Esophagus muscularis mucosa (tissue), 3 donors: Measurements from ENCODE around the gene FAM78B.

Source experiments
- POLR2A ChIP-seq: fragments of 450-650 bp; IDR thresholded peaks from one replicate; pipeline ENCODE4 v1.6.1; 2017; ENCODE audit warnings: antibody characterized with exemption, moderate library complexity, mild to moderate bottlenecking, low read depth
- POLR2AphosphoS5 ChIP-seq, 2 donors: sonication (generic); formaldehyde crosslinking; IDR thresholded peaks; one replicate each; pipeline ENCODE4 v1.6.1; 2017; ENCODE audit warnings: antibody characterized with exemption in 2 of 2
- TF ChIP-seq, protein P1 (sequence below), 3 experiments: fragments of 200-600 bp in 2 of 3; fragments of 450-650 bp in 1 of 3; sonication (generic) in 2 of 3; IDR thresholded peaks; one replicate each; pipeline ENCODE4 v1.5.1; 2017 to 2019; ENCODE audit warnings: antibody characterized with exemption in 3 of 3, mild to moderate bottlenecking in 2 of 3, moderate library complexity in 1 of 3

DNA sequence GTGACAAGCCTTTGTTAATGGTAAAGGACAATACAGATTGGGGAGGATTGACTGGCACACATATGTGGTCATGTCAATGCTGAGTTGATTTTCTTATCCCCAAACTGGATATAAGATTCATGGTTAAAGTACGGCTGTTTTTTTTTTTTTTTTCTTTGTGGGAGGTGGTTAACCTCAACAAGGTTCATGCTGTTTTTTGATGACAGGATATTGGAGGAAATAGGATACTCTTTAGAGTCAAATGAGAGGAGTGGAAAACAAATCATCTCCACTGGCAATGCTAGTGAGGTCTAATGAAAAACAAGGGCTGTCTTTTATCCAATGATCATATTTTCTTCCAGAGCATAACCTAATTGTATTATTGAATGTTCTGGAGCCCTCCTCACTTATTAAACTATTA is 140.2 kb downstream of the FAM78B start:
- TF ChIP-seq, protein P1, sequence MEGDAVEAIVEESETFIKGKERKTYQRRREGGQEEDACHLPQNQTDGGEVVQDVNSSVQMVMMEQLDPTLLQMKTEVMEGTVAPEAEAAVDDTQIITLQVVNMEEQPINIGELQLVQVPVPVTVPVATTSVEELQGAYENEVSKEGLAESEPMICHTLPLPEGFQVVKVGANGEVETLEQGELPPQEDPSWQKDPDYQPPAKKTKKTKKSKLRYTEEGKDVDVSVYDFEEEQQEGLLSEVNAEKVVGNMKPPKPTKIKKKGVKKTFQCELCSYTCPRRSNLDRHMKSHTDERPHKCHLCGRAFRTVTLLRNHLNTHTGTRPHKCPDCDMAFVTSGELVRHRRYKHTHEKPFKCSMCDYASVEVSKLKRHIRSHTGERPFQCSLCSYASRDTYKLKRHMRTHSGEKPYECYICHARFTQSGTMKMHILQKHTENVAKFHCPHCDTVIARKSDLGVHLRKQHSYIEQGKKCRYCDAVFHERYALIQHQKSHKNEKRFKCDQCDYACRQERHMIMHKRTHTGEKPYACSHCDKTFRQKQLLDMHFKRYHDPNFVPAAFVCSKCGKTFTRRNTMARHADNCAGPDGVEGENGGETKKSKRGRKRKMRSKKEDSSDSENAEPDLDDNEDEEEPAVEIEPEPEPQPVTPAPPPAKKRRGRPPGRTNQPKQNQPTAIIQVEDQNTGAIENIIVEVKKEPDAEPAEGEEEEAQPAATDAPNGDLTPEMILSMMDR (IDR thresholded peaks at IDR 0.05), result no peak
- TF ChIP-seq POLR2A (no peak), POLR2AphosphoS5 (IDR thresholded peaks at IDR 0.05) (no peak)
